Gastroesophageal sphincter (tissue), 3 donors: ENCODE results near the gene FAM76B.
"Not testable (repeated sequence)": the region's sequence is repeated elsewhere in the genome, so short reads cannot be mapped to it uniquely, and the experiment has no call there.

Experiments
- EP300 ChIP-seq: sonication (generic); formaldehyde crosslinking; IDR thresholded peaks from one replicate; pipeline ENCODE4 v1.6.1; 2017; ENCODE audit warnings: antibody characterized with exemption, mild to moderate bottlenecking
- POLR2A ChIP-seq, 2 donors: fragments of 450-650 bp; IDR thresholded peaks; one replicate each; pipeline ENCODE4 v1.6.1; 2017; ENCODE audit warnings: antibody characterized with exemption in 2 of 2, mild to moderate bottlenecking in 2 of 2, moderate library complexity in 1 of 2
- TF ChIP-seq, protein P1 (sequence below), 4 experiments: fragments of 200-600 bp in 2 of 4; fragments of 450-650 bp in 2 of 4; sonication (generic) in 1 of 4; IDR thresholded peaks; one replicate each; pipeline ENCODE4 v1.5.1; 2017 to 2019; ENCODE audit warnings: antibody characterized with exemption in 4 of 4, mild to moderate bottlenecking in 2 of 4, moderate library complexity in 2 of 4

DNA sequence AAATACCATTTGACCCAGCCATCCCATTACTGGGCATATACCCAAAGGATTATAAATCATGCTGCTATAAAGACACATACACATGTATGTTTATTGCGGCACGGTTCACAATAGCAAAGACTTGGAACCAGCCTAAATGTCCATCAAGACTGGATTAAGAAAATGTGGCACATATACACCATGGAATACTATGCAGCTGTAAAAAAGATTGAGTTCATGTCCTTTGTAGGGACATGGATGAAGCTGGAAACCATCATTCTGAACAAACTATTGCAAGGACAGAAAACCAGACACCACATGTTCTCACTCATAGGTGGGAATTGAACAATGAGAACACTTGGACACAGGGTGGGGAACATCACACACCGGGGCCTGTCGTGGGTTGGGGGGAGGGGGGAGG lies 21.5 kb upstream of the FAM76B start:
- TF ChIP-seq, protein P1, sequence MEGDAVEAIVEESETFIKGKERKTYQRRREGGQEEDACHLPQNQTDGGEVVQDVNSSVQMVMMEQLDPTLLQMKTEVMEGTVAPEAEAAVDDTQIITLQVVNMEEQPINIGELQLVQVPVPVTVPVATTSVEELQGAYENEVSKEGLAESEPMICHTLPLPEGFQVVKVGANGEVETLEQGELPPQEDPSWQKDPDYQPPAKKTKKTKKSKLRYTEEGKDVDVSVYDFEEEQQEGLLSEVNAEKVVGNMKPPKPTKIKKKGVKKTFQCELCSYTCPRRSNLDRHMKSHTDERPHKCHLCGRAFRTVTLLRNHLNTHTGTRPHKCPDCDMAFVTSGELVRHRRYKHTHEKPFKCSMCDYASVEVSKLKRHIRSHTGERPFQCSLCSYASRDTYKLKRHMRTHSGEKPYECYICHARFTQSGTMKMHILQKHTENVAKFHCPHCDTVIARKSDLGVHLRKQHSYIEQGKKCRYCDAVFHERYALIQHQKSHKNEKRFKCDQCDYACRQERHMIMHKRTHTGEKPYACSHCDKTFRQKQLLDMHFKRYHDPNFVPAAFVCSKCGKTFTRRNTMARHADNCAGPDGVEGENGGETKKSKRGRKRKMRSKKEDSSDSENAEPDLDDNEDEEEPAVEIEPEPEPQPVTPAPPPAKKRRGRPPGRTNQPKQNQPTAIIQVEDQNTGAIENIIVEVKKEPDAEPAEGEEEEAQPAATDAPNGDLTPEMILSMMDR (IDR thresholded peaks at IDR 0.05), result not testable (repeated sequence)
- not testable (repeated sequence) for TF ChIP-seq EP300; POLR2A (IDR thresholded peaks at IDR 0.05)
